ENCODE results near the gene MYO1G.

MYO1G gene

DNA sequence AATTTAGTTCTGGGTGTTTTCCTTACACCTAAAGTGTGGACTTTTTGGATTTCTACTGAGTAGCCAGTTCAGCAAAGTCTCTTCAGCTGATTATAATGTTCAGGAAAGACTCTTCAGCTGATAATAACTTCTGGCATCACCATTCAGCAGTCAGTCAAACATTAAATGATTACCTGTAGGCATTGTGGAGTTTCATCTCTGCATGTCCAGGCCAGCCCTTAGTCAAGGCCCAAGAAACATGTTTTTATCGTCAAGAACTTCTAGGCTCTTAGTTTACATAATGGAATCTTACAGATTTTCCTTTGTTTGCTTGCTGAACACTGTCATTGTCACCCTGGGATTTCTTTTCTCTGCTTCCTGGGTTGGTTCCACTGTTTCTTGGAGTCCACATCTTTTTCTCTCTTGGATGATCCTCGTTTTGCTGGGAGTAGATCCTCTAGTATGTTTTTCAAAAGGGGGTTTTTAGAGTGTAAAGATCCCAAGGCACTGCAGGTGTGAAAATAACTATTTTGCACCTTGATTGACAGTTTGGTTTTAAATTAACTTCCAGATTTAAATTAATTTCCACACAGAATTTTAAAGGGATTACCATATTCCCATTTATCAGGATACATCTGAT is 45.4 kb upstream of the MYO1G start:
- H3K9me2 ChIP-seq (replicated peaks; ENCODE audit: low read depth, low read length): no peaks in the 10 kb centered on the region
- H3K4me2 ChIP-seq (ENCODE audit: low read depth, low read length, poor library complexity, severe bottlenecking): no peak overlapping the region
- H4K20me1 ChIP-seq (ENCODE audit: insufficient read depth, low read length, poor library complexity, severe bottlenecking): peaks cover 11% of the 10 kb centered on the region
- H3K9me3 ChIP-seq (ENCODE audit: insufficient read depth, low read depth, low read length): peaks cover 3% of the 10 kb centered on the region; the same call in 1 of the 2 replicates
- no peak overlapping the region for H2AFZ ChIP-seq (ENCODE audit: low read length)
- no peaks in the 10 kb centered on the region for H3K36me3 ChIP-seq (ENCODE audit: insufficient read depth, low read length)
- H3K9ac ChIP-seq (ENCODE audit: low read depth, low read length, poor library complexity, severe bottlenecking): no peak overlapping the region
- TF ChIP-seq EZH2phosphoT487 (IDR thresholded peaks at IDR 0.05; ENCODE audit: borderline replicate concordance): no peak
- TF ChIP-seq, protein P1, sequence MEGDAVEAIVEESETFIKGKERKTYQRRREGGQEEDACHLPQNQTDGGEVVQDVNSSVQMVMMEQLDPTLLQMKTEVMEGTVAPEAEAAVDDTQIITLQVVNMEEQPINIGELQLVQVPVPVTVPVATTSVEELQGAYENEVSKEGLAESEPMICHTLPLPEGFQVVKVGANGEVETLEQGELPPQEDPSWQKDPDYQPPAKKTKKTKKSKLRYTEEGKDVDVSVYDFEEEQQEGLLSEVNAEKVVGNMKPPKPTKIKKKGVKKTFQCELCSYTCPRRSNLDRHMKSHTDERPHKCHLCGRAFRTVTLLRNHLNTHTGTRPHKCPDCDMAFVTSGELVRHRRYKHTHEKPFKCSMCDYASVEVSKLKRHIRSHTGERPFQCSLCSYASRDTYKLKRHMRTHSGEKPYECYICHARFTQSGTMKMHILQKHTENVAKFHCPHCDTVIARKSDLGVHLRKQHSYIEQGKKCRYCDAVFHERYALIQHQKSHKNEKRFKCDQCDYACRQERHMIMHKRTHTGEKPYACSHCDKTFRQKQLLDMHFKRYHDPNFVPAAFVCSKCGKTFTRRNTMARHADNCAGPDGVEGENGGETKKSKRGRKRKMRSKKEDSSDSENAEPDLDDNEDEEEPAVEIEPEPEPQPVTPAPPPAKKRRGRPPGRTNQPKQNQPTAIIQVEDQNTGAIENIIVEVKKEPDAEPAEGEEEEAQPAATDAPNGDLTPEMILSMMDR (conservative IDR thresholded peaks at IDR 0.05; ENCODE audit: low read length): no peak
- peaks cover 49% of the 10 kb centered on the region for H3K79me2 ChIP-seq (ENCODE audit: insufficient read depth, low read length)
- no peak overlapping the region for H3K4me3 ChIP-seq (ENCODE audit: low read length, poor library complexity, severe bottlenecking)
- H3K27me3 ChIP-seq (ENCODE audit: insufficient read depth, low read length, poor library complexity, severe bottlenecking): no peaks in the 10 kb centered on the region
- H3F3A ChIP-seq (ENCODE audit: low read depth): peaks cover 12% of the 10 kb centered on the region
- H3K4me1 ChIP-seq (ENCODE audit: insufficient read depth, low read length, poor library complexity, severe bottlenecking): peaks cover 35% of the 10 kb centered on the region

DNA sequence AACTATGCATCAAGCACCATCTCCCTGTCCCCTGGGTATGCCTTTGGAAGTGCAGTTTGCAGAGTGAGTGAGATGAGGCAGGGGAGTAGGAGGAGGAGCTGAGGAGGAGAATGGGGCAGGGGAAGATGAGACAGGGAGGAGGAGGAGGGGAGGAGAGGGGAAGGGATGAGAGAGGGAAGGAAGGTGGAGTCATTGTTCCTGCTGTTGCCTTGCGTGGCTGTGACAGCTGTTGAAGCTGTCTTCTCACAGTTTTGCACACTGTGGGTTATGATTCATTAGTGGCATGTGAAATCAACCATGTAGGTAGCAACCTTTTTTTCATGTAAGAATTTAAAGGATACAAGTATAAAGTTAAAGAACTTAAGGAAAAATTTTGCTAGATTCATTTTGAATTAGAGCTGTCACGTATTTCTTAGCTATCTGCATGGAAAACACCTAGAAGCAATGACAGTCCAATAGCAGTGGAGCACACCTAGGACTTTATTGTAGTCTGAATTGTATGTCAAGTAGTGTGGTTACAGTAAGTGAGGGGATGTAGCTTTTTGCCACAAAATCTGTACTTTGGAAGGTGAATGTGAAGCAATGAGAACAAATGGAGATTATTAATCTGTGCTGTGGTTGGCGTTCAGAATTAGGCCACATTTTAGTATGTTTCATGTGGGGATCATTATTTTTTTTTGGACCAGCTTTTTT is 42.9 kb upstream of the MYO1G start:
- H3K9ac ChIP-seq (ENCODE audit: low read depth, low read length, poor library complexity, severe bottlenecking): no peak overlapping the region
- H3F3A ChIP-seq (ENCODE audit: low read depth): peaks cover 7% of the 10 kb centered on the region; the same call in 1 of the 2 replicates
- H2AFZ ChIP-seq (ENCODE audit: low read length): no peak overlapping the region
- H4K20me1 ChIP-seq (ENCODE audit: insufficient read depth, low read length, poor library complexity, severe bottlenecking): no peaks in the 10 kb centered on the region
- no peak overlapping the region for H3K4me3 ChIP-seq (ENCODE audit: low read length, poor library complexity, severe bottlenecking)
- no peak overlapping the region for H3K4me2 ChIP-seq (ENCODE audit: low read depth, low read length, poor library complexity, severe bottlenecking)
- H3K9me3 ChIP-seq (ENCODE audit: insufficient read depth, low read depth, low read length): peaks cover 3% of the 10 kb centered on the region; the same call in 1 of the 2 replicates
- H3K4me1 ChIP-seq (ENCODE audit: insufficient read depth, low read length, poor library complexity, severe bottlenecking): peaks cover 21% of the 10 kb centered on the region
- no peaks in the 10 kb centered on the region for H3K27me3 ChIP-seq (ENCODE audit: insufficient read depth, low read length, poor library complexity, severe bottlenecking)
- TF ChIP-seq, protein P1 (conservative IDR thresholded peaks at IDR 0.05; ENCODE audit: low read length): no peak
- TF ChIP-seq EZH2phosphoT487 (IDR thresholded peaks at IDR 0.05; ENCODE audit: borderline replicate concordance): no peak
- no peaks in the 10 kb centered on the region for H3K36me3 ChIP-seq (ENCODE audit: insufficient read depth, low read length)
- H3K79me2 ChIP-seq (ENCODE audit: insufficient read depth, low read length): peaks cover 36% of the 10 kb centered on the region
- no peaks in the 10 kb centered on the region for H3K9me2 ChIP-seq (replicated peaks; ENCODE audit: low read depth, low read length)

DNA sequence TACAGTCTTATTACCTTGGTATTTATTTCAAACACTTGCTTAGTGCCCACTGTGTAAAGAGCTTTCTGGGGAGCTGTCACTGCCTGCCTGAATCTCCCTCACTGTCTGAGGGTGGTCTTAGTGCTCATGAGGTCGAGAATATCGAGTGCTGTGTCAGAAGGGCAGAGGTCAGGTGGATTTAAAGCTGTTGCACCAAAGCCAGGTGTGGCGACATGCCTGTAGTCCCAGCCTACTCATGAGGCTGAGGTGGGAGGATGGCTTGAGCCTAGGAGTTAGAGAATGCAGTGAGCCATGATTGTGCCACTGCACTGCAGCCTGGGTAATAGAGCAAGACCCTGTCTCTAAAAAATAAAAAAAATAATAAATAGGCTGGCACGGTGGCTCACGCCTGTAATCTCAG is 42.1 kb upstream of the MYO1G start:
- no peak for TF ChIP-seq EZH2phosphoT487 (IDR thresholded peaks at IDR 0.05; ENCODE audit: borderline replicate concordance)
- Histone ChIP-seq H3K9me3 (ENCODE audit: insufficient read depth, low read depth, low read length) (peaks cover 3% of the 10 kb centered on the region; the same call in 1 of the 2 replicates), H2AFZ (ENCODE audit: low read length) (no peak overlapping the region), H3K9ac (ENCODE audit: low read depth, low read length, poor library complexity, severe bottlenecking) (no peak overlapping the region), H3K27me3 (ENCODE audit: insufficient read depth, low read length, poor library complexity, severe bottlenecking) (no peaks in the 10 kb centered on the region), H3K79me2 (ENCODE audit: insufficient read depth, low read length) (peaks cover 33% of the 10 kb centered on the region), H3K36me3 (ENCODE audit: insufficient read depth, low read length) (no peaks in the 10 kb centered on the region), H3K4me3 (ENCODE audit: low read length, poor library complexity, severe bottlenecking) (no peak overlapping the region), H3F3A (ENCODE audit: low read depth) (0 out of 2 replicates have a peak, but pooled peaks cover 5% of the 10 kb centered on the region), H3K9me2 (replicated peaks; ENCODE audit: low read depth, low read length) (no peaks in the 10 kb centered on the region), H4K20me1 (ENCODE audit: insufficient read depth, low read length, poor library complexity, severe bottlenecking) (no peaks in the 10 kb centered on the region), H3K4me1 (ENCODE audit: insufficient read depth, low read length, poor library complexity, severe bottlenecking) (peaks cover 13% of the 10 kb centered on the region), H3K4me2 (ENCODE audit: low read depth, low read length, poor library complexity, severe bottlenecking) (no peak overlapping the region)

Measured in Loucy (cell line).